Epithelial cell of esophagus (primary cell): ENCODE data around the gene LSM14A.
"Not testable (repeated sequence)": the region's sequence is repeated elsewhere in the genome, so short reads cannot be mapped to it uniquely, and the experiment has no call there.

ENCODE experiments used
- DNase-seq: peaks from one replicate; pipeline ENCODE4 v3.0.0; 2010; ENCODE audit warnings: low read depth
- H3K4me3 ChIP-seq: 2 replicates; pipeline ENCODE4 v1.5.1; 2011; ENCODE audit warnings: mild to moderate bottlenecking, low read length, control low read depth
- CTCF ChIP-seq: IDR thresholded peaks from 2 replicates; pipeline ENCODE4 v1.5.1; 2011; ENCODE audit warnings: low read depth, mild to moderate bottlenecking, low read length, control low read depth, inconsistent platforms; ENCODE audit not compliant: insufficient read depth; ENCODE audit errors: missing control alignments

LSM14A gene

DNA sequence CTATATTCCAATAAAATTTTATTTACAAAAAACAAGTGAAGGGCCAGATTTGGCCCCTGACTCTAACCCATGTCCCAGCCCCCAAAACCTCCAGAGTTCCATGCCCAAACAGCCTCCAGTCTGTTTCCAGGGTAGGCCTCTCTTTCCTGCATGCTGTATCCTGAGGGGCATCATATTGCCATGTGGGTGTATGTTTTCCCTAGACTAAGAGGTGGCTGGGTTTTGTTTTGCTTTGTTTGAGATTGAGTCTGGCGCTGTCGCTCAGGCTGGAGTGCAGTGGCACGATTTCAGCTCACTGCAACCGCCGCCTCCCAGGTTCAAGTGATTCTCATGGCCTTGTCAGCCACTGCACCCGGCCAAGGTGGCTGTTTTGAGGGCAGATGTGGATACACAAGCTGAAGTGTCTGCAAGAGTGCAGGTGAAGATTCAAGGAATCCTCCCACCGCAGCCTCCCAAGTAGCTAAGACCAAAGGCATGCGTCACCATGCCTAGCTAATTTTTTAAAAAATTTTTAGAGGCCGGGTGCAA lies 23.6 kb upstream of the LSM14A start:
- no peak for TF ChIP-seq CTCF
- no peak overlapping the region for H3K4me3 ChIP-seq
- no peak for DNase-seq

DNA sequence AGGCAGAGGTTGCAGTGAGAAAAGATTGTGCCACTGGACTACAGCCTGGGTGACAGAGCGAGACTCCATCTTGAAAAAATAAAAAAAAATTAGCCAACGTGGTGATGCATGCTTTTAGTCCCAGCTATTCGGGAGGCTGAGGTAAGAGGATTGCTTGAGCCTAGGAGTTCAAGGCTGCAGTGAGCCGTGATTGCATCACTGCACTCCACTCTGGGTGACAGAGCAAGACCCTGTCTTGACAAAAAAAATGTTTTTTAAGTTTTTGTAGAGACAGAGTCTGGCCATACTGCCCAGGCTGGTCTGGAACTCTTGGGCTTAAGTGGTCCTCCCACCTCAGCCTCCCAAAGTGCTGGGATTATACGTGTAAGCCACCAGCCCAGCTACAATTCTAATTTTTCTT lies 22.4 kb upstream of the LSM14A start:
- TF ChIP-seq CTCF = no peak
- no peak overlapping the region for H3K4me3 ChIP-seq
- no peak for DNase-seq

- no peak for DNase-seq
- no peak overlapping the region for H3K4me3 ChIP-seq
- TF ChIP-seq CTCF = no peak
These were observed 21.7 kb upstream of the LSM14A start for GRCh38 chr19:34150558-34150957.

GRCh38 chr19:34151439-34151838 lies 20.9 kb upstream of the LSM14A start:
- no peak for TF ChIP-seq CTCF
- H3K4me3 ChIP-seq = no peak overlapping the region
- no peak for DNase-seq

GRCh38 chr19:34154401-34154800 lies 17.9 kb upstream of the LSM14A start:
- H3K4me3 ChIP-seq = no peak overlapping the region
- DNase-seq = no peak
- no peak for TF ChIP-seq CTCF

DNA sequence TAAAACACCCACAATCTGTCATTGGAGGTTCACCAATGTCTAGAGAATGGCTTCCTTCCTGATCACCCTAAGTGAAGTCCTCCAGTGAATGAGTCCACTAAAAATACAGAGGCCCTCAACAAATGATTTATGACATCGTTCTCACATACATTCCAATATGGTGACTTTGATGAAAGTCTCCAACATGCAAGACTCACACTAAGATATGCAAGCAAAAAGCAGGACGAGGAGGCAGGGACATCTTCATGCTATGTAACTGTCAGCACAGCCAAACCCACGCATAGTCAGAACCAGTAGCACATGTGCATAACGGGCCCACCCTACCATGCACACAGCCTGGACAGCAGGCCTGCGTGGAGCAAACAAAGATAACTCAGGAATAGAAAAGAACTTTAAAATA lies 16.6 kb upstream of the LSM14A start:
- DNase-seq = peak; percentile 15
- no peak overlapping the region for H3K4me3 ChIP-seq
- no peak for TF ChIP-seq CTCF

DNA sequence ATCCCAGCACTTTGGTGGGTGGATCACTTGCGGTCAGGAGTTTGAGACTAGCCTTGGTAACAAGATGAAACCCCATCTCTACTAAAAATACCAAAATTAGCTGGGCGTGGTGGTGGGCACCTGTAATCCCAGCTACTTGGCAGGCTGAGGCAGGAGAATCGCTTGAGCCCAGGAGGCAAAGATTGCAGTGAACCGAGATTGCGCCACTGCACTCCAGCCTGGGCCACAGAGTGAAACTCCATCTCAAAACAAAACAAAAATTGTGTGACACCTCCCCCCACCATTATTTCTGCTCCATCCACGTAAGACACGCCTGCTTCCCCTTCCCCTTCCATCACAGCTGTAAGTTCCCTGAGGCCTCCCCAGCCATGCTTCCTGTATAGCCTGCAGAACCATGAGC lies 13.3 kb upstream of the LSM14A start:
- H3K4me3 ChIP-seq, DNase-seq: not testable (repeated sequence)

DNA sequence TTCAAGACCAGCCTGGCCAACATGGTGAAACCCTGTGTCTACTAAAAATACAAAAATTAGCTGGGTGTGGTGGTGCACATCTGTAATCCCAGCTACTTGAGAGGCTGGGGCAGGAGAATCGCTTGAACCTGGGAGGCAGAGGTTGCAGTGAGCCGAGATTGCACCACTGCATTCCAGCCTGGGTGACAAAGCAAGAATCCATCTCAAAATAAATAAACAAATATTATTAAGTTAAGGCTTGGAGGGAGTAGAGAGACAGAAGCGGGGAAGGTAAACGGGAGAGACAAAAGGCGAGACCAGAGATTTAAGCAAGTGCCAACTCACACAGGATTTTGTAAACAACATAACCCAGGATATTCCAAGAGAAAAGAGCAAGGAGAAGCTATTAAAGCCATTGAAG lies 12.8 kb upstream of the LSM14A start:
- H3K4me3 ChIP-seq, DNase-seq: not testable (repeated sequence)

DNA sequence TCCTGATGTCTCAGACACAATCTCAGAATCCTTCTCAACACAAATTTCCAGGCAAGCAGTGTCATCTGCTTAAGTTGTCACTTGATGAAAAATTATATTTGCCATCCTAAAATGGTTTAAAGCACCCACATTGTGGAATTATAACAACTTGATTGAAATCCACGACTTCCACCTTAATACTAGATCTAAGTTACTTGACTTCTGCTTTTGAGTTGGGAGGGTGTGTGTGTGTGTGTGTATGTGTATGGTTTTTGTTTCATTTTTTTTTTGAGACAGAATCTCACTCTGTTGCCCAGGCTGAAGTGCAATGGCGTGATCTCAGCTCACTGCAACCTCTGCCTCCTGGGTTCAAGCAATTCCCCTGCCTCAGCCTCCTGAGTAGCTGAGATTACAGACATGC lies 10.4 kb upstream of the LSM14A start:
- DNase-seq, H3K4me3 ChIP-seq: not testable (repeated sequence)
